ENCODE results near the gene PAPPA. TPM values are rescaled to one million over a fixed set of nuclear protein-coding genes. Genes with fewer than 3 reads are reported as not detected.

Gene PAPPA
- total RNA-seq, 1 experiment from 2014 or later: 0.05 TPM

DNA sequence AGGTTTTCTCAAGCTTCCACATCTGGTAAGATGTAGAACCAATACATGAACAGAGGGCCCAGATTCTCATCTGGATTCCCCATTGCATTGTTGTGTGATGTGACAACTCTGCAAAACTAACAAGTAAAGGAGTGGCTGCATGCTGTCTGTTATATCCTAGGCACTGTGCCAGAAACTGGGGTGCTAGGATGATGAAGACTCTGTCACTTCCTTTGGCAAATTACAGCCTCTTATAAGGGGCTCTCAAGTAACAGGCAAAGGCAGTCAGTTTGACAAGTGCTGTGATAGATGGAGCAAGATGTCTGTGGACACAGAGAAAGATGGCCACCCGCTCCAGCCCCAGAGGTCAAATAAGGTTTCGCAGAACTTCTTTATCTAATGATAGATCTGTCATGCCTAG is 115.7 kb downstream of the PAPPA start:
- ATAC-seq (no peak), DNase-seq (ENCODE audit: low read depth, low spot score) (no peak)
- H3K79me2 ChIP-seq (ENCODE audit: insufficient read depth, low read length): no peaks in the 10 kb centered on the region
- no peaks in the 10 kb centered on the region for H3K36me3 ChIP-seq (ENCODE audit: control insufficient read depth in 1 of 2, insufficient read depth in 2 of 2, low read length in 2 of 2)
- H3K4me3 ChIP-seq (replicated peaks in 1 of 2; ENCODE audit: low read depth in 1 of 2, low read length in 2 of 2): no peak overlapping the region
- intact Hi-C loops (cut with micrococcal nuclease): no loop called here
- no peaks in the 10 kb centered on the region for H4K20me1 ChIP-seq (ENCODE audit: insufficient read depth)
- no peak for TF ChIP-seq JUND (IDR thresholded peaks at IDR 0.05)
- no peak for TF ChIP-seq EGR1 (IDR thresholded peaks at IDR 0.05; ENCODE audit: low read depth)
- TF ChIP-seq, protein P1, sequence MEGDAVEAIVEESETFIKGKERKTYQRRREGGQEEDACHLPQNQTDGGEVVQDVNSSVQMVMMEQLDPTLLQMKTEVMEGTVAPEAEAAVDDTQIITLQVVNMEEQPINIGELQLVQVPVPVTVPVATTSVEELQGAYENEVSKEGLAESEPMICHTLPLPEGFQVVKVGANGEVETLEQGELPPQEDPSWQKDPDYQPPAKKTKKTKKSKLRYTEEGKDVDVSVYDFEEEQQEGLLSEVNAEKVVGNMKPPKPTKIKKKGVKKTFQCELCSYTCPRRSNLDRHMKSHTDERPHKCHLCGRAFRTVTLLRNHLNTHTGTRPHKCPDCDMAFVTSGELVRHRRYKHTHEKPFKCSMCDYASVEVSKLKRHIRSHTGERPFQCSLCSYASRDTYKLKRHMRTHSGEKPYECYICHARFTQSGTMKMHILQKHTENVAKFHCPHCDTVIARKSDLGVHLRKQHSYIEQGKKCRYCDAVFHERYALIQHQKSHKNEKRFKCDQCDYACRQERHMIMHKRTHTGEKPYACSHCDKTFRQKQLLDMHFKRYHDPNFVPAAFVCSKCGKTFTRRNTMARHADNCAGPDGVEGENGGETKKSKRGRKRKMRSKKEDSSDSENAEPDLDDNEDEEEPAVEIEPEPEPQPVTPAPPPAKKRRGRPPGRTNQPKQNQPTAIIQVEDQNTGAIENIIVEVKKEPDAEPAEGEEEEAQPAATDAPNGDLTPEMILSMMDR (IDR thresholded peaks at IDR 0.05 in 2 of 3, conservative IDR thresholded peaks at IDR 0.05 in 1 of 3; ENCODE audit: borderline replicate concordance in 1 of 3, insufficient read depth in 1 of 3, low read depth in 2 of 3, low read length in 2 of 3): no peak
- TF ChIP-seq SIN3A (IDR thresholded peaks at IDR 0.05; ENCODE audit: low read depth): no peak
- TF ChIP-seq, protein P2, sequence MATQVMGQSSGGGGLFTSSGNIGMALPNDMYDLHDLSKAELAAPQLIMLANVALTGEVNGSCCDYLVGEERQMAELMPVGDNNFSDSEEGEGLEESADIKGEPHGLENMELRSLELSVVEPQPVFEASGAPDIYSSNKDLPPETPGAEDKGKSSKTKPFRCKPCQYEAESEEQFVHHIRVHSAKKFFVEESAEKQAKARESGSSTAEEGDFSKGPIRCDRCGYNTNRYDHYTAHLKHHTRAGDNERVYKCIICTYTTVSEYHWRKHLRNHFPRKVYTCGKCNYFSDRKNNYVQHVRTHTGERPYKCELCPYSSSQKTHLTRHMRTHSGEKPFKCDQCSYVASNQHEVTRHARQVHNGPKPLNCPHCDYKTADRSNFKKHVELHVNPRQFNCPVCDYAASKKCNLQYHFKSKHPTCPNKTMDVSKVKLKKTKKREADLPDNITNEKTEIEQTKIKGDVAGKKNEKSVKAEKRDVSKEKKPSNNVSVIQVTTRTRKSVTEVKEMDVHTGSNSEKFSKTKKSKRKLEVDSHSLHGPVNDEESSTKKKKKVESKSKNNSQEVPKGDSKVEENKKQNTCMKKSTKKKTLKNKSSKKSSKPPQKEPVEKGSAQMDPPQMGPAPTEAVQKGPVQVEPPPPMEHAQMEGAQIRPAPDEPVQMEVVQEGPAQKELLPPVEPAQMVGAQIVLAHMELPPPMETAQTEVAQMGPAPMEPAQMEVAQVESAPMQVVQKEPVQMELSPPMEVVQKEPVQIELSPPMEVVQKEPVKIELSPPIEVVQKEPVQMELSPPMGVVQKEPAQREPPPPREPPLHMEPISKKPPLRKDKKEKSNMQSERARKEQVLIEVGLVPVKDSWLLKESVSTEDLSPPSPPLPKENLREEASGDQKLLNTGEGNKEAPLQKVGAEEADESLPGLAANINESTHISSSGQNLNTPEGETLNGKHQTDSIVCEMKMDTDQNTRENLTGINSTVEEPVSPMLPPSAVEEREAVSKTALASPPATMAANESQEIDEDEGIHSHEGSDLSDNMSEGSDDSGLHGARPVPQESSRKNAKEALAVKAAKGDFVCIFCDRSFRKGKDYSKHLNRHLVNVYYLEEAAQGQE (IDR thresholded peaks at IDR 0.05; ENCODE audit: low read depth): no peak
- TF ChIP-seq EZH2 (IDR thresholded peaks at IDR 0.05): no peak
- TF ChIP-seq, protein P3, sequence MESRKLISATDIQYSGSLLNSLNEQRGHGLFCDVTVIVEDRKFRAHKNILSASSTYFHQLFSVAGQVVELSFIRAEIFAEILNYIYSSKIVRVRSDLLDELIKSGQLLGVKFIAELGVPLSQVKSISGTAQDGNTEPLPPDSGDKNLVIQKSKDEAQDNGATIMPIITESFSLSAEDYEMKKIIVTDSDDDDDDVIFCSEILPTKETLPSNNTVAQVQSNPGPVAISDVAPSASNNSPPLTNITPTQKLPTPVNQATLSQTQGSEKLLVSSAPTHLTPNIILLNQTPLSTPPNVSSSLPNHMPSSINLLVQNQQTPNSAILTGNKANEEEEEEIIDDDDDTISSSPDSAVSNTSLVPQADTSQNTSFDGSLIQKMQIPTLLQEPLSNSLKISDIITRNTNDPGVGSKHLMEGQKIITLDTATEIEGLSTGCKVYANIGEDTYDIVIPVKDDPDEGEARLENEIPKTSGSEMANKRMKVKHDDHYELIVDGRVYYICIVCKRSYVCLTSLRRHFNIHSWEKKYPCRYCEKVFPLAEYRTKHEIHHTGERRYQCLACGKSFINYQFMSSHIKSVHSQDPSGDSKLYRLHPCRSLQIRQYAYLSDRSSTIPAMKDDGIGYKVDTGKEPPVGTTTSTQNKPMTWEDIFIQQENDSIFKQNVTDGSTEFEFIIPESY (IDR thresholded peaks at IDR 0.05; ENCODE audit: extremely low read depth, insufficient replicate concordance, low read length): no peak
- TF ChIP-seq CEBPB (IDR thresholded peaks at IDR 0.05; ENCODE audit: low read depth): no peak
- TF ChIP-seq ZNF274 (IDR thresholded peaks at IDR 0.05; ENCODE audit: low read depth, low read length): no peak
- no peak for TF ChIP-seq ELF1 (IDR thresholded peaks at IDR 0.05; ENCODE audit: borderline replicate concordance, low read depth)
- no peak for TF ChIP-seq POLR2AphosphoS5 (IDR thresholded peaks at IDR 0.05; ENCODE audit: low read depth, low read length)
- TF ChIP-seq TCF7L2 (IDR thresholded peaks at IDR 0.05; ENCODE audit: borderline replicate concordance, extremely low read depth, insufficient read depth, insufficient read length): no peak
- TF ChIP-seq ZFX (IDR thresholded peaks at IDR 0.05): no peak
- no peak for TF ChIP-seq FOSL1 (IDR thresholded peaks at IDR 0.05; ENCODE audit: low read depth)
- TF ChIP-seq RAD21 (IDR thresholded peaks at IDR 0.05; ENCODE audit: low read depth): no peak
- TF ChIP-seq, protein P4, sequence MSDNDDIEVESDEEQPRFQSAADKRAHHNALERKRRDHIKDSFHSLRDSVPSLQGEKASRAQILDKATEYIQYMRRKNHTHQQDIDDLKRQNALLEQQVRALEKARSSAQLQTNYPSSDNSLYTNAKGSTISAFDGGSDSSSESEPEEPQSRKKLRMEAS (IDR thresholded peaks at IDR 0.05): no peak
- no peak for TF ChIP-seq SRF (IDR thresholded peaks at IDR 0.05; ENCODE audit: low read depth)
- no peak for TF ChIP-seq CBX3 (IDR thresholded peaks at IDR 0.05; ENCODE audit: low read depth)
- no peak for TF ChIP-seq POLR2A (IDR thresholded peaks at IDR 0.05; ENCODE audit: borderline replicate concordance, extremely low read depth, insufficient read depth, insufficient read length)
- ChIA-PET RAD21 (ENCODE audit: low non-redundant PET in 1 of 2, low total read pairs in 2 of 2, uncharacterized antibody in 2 of 2, unreplicated experiment in 2 of 2) (no interaction called here), CTCF (no interaction called here), POLR2A (no interaction called here)
- no peaks in the 10 kb centered on the region for H3K9me3 ChIP-seq (ENCODE audit: control insufficient read depth in 1 of 2, insufficient read depth in 1 of 2, low read depth in 1 of 2, low read length in 2 of 2)
- H3K27ac ChIP-seq (ENCODE audit: low read depth, low read length): no peak overlapping the region
- BruUV-seq (replicated peaks): no TSS peak
- no peaks in the 10 kb centered on the region for H3K4me1 ChIP-seq (ENCODE audit: control insufficient read depth in 1 of 2, insufficient read depth in 2 of 2, low read length in 2 of 2)
- no peak overlapping the region for H3K4me2 ChIP-seq (ENCODE audit: low read length)
- no peak overlapping the region for H2AFZ ChIP-seq (ENCODE audit: low read depth, low read length, poor library complexity, severe bottlenecking)
- peaks cover 32% of the 10 kb centered on the region for H3K27me3 ChIP-seq (ENCODE audit: insufficient read depth, low read length)
- no peak overlapping the region for H3K9ac ChIP-seq (ENCODE audit: low read length)
- no peaks in the 10 kb centered on the region for H3K9me2 ChIP-seq (ENCODE audit: insufficient read depth)
